ENCODE measurements around the gene TMEM63B.
"Not testable (repeated sequence)": the region's sequence is repeated elsewhere in the genome, so short reads cannot be mapped to it uniquely, and the experiment has no call there.

Gene TMEM63B

DNA sequence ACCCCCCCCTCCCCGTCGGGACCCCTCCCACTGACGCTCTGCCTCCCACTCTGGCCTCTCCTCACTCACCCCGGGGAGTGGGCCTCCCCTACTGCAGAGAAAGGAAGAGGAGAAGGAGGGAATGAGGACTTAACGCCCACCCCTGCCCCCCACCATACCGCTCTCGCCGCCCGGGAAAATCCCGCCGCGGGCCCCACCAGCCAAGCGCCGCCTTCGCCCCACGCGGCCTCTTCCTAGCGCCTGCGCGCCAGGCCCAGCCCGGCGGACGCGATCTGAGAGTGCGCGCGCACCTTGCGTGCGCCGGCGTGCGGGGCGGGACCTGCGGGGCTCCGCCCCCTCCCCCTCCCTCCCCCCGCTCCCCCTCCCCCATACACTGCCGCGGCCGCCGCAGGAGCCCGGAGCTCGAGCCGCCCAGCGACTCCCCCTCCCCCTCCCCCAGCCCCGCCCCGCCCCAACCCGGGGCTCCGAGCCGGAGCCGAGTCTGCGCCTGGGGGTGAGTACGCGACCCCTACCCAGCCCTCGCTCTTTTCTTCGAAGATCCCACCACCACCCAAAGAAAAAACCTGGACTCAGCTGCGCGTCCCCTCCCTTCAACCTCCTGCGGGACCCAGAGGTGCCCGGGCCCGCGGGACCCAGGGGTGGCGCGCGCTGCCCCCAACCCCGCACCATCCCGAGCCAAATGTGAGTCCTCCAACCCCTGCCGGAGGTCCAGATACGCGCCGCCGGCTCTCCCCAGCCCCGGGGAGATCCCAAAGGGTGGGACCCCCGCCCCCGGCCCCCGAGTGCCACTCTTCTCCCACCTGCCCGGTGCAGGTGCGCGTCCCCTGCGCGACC, at the start of gene TMEM63B, which contains the start of gene MRPL14:
Gene TMEM63B (plus strand): TSS at position 369 of the 834 bp plus-strand sequence. CDS start 7,031 bp downstream, outside the sequence.
Gene MRPL14 (minus strand): TSS at position 267 of the 834 bp plus-strand sequence. CDS start 10,841 bp downstream, outside the sequence.
- FAIRE-seq = no peak

DNA sequence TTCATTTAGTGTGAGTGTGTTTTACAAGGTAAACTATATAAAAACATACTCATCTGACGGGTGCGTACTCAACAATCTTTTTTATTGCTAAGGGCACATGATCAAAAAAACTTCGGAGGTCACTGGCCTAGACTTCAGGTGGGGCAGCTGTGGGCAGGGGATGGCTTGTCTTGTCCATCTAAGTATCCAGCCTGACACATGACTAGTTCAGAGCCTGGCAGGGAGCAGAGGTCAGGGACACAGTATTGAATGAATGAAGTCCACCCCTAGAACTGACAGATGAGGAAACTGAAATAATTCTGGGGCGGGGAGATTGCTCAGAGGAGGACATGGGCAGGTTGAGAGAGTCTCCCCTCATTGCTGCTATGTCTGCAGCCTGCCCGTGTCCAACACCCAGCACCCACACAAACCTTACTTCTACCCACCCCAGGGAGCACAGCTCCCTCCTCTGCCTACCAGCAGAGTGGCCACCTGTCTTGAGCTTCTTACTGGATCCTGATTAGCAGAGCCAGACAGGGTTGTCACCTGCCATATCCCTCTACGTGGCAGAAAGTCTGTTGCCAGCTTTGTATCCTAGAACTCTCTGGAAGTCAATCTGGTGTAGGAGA, 49.0 kb upstream of the TMEM63B start:
- FAIRE-seq = no peak

DNA sequence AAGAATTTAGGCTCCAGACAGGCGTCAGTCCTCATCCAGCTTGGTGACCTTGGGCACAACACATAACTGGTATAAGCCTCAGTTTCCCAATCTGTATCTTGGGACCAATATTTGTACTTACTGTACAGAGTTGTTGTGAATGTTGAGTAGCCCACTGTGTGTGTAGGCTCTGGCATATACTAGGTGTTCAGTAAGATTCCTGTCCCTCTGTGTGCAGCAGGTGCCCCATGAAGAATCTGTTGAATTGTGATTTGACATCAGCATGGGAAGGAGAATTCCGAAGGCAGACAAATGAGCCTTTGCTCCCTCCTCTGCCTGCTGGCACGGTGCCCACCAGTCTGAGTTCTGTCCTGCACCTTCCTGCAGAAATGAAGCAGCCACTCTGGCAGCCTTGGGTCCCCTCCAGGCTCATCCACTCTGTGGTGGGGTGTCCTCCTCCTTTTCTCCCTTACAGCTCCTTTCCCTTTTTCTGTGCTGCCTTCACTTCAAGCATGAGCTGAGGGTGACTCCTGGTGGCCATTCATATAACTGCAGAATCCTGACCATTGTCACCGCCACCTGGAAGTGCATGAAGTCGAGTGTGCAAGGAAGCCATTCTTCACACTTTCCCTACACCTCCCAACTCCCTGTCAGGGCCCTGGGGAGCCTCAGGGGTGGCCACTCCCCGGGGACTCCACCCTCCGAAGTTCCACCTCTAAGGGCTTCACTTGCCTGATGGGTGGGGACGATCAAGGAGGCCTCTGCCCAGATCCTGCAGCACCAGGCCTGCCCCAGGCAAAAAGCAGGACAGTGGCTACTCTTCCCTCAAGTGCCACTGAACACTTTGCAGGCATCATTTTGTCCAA, 48.3 kb upstream of the TMEM63B start:
- no peak for FAIRE-seq

DNA sequence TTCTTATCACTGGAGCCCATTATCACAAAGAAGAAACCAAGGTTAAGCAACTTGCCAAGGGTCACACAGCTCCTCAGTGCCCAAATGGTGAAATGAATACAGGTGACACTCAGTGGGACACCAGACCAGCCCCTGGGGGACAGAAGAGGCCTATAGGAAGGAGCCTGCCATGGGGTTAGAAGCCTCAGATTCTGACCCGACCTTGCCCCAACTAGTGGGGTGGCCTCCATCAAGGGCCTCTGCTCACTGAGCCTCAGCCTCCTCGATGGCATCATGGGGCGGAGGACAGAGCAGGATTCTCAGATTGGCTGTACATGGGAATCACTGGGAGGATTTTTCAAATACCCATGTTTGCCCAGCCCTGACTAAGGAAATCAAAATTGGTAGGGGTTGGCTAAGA, 47.7 kb upstream of the TMEM63B start:
- FAIRE-seq = no peak

DNA sequence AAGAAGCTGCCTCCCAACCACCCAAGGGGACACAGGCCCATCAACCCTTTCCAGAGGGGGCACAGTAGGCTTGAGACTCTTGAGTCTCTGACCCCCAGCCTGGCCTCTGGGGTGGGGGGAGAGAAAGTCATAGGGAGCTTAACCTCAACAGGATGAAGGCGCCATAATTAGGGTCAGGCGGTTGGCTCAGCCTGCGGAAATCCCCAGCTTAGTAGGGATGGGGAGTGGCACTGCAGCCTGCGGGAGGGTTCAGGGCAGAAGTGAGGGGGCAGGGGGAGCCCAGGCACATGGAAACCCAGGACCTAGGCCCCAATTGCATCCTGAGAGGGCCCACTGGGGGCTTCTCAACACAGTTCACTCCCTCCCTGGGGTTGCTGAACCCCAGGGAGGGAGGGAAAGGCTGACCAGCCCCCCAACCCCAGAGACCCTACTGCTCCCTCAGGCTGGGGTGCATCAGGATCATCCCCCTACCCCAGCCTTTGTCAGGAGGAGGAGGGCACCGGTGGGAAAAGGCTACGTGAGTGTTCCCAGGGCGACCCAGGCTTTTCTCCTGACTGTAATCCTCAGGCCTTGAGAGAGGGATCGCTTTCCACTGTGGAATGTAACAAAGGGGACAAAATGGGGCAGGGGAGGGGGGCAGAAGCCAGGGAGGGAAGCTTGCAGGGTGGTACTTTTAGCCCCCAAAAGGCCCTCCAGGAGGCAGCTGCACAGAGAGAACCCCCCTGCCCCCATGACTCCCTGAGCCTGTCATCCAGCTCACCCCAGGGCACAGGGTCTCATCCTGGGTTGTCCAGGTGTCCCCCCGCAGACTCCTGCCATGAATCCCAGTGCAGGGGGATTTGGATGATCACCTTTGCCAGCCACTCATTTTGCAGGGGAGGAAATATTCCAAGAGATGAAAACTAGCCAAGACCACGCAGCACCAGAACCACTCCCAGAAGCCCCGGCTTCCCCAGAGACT, 46.5 kb upstream of the TMEM63B start:
- FAIRE-seq = no peak

GRCh38 chr6:44081753-44082152, 45.6 kb upstream of the TMEM63B start:
- FAIRE-seq = no peak

- FAIRE-seq = no peak
Measured at GRCh38 chr6:44082872-44083321, 44.5 kb upstream of the TMEM63B start.

DNA sequence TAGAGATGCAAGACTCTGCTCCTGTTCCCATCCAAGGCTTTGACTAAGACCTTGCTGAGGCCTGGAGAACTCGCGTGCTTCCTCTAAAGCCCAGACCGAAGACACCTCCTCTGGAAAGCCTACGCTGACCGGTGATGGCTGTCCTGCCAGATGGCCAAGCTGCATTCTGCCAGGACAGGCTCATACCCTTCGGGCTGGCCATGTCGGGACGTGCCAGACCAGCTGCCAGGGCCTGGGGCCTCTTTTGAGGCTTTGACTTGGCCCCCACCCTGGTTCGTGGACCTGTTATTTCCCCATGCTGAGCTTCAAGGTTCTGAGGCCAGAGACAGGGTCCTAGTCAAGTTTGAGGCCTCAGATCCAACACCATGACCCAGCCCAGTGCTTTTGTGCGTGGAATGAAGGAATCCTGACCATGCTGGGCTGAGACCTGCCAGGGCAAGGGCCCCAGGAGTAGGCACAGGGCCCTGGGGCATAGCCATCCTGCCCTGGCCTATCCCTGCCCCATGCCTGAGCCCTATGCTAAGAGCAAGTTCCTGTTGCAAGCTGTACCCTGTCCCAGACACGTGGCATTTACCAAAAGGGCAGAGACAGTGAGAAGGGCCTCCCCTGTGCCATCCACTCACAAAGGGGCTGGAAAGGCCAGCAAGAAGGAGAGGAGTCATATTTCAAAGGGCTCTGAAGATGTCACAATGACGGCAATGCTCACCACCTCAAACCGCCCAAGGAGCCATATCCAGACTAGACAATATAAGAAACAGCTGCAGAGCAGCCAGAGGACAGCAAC, 42.9 kb upstream of the TMEM63B start:
- no peak for FAIRE-seq

GRCh38 chr6:44085219-44085618, 42.1 kb upstream of the TMEM63B start:
- FAIRE-seq = no peak

DNA sequence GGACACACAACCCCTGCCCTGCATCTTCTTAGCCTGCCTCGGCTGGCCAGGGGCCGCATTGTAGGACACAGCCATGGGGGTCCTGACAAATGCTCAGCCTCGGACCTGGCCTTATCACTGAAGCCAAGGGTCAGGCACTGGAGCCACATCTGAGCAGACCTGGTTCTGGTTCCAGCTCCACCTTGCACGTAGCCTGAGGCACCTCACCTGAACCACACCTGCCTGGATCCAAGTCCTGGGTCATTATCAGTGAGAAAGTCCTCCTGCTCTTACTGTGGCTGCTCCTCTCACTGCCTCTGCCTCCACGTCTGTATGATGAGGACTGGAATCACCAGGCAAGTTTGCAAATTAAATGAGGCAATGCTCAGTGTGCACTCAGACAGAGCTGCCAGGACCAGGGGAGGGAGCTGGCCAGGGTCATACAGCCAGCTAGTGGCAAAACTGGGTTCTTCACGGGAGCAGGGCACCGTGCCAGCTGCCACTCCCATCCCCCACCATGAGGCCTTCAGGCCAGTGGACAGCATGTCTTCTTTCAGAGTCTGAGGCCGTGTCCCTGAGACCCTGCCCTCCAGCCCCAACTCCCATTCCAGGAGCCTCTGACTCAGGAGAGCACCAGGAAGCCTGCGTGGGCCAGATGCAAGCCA, 40.3 kb upstream of the TMEM63B start:
- no peak for FAIRE-seq

DNA sequence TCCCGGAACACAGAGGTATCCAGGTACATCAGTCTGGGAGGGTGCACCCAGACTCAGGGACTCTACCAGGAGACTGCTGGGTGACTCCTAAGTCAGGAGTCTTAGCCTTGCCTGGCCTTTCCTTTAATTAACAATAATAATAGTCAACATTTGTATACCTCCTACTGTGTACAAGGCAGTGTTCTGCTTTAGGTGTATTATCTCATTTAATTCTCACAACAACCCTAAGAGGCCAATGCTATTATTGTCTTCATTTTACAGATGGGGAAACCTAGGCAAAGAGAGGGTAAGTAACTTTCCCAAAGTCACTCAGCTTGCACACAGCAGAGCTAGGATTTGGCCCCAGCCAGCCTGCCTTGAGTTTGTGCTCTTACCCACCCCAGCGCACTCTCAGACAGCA, 39.7 kb upstream of the TMEM63B start:
- no peak for FAIRE-seq

DNA sequence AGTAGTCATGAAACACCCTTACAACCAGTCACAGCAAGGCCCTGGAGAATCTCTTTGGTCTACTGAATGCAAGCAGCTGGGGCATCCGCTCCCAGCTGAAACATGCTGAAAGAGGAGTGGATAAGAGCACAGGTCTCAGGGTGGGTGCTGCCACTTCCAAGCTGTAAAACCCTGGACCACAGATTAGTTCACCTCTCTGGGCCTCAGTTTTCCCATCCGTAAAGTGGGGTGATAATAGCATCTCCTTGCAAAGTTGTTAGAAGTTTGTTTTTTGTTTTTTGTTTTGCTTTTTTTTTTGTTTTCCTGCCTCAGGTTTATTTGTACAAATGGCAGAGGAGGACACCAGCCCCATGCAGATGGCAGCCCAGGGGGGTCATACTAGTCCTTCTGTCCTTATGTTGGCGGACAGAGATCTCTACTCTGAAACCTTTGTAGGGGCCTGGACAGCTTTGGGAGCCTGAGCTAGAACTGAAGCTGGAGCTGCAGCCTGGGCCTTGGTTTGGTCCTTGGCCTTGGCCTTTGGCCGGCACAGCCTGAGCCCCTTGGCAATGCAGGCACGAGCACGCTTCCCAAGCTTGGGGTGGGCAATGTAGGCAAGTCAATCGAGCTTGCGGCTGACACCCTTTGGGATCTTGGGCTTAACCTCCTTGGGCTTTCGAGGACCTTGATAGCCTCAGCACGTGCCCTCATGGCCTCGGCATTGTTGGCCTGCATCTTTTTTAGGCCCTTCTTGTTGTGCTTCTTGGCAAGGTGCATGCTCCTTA, 38.3 kb upstream of the TMEM63B start:
- FAIRE-seq = no peak

DNA sequence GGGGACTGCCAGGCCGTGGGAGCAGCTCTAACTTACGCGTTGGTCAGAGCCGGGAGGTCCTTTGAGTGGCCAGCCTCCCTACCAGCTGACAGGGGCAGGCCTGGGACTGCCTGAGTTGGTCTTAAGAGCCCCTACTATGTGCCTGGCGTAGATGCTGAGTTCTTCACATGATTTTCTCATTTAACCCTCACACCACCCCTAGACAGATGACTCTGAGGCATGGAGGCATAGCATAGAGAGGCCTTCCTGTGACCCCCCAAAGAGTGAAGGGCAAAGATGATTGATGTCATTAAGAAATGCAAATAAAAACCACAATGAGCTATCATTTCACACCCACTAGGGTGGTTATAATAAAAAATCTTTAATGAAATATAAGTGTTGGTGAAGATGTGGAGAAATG, 36.9 kb upstream of the TMEM63B start:
- FAIRE-seq = no peak

DNA sequence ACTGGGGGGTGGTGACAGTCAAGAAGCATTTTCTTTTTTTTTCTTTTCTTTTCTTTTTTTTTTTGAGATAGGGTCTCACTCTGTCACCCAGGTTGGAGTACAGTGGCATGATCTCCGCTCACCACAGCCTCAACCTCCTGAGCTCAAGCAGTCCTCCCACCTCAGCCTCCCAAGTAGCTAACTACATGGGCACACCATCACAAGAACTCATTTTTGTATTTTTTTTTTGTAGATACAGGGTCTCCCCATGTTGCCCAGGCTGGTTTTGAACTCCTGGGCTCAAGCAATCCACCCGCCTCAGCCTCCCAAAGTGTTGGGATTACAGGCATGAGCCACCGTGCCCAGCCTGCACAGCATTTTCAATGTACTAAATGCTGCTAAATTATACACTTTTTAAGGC, 36.0 kb upstream of the TMEM63B start:
- FAIRE-seq = not testable (repeated sequence)

- no peak for FAIRE-seq
Measured at GRCh38 chr6:44091981-44092884, 35.1 kb upstream of the TMEM63B start.

GRCh38 chr6:44093066-44093465, 34.3 kb upstream of the TMEM63B start:
- FAIRE-seq = no peak

- FAIRE-seq = no peak
Measured at GRCh38 chr6:44093750-44094402, 33.5 kb upstream of the TMEM63B start.
